Measurements from ENCODE around the gene ZFAND3. TPM values are rescaled to one million over a fixed set of nuclear protein-coding genes. Genes with fewer than 3 reads are reported as not detected.
A peak's percentile ranks its signal among the peaks of the same experiment; 100 is the strongest.

ZFAND3 gene
- total and polyA plus RNA-seq, 2 donors (not counting 1 experiment from before 2014, with no cell fraction given) = 21.5 to 40.8 TPM

- TF ChIP-seq EZH2 (IDR thresholded peaks at IDR 0.05; ENCODE audit: low read length, missing control alignments) (no peak), CTCF (conservative IDR thresholded peaks at IDR 0.05 in 1 of 2, IDR thresholded peaks at IDR 0.05 in 1 of 2; ENCODE audit: low read depth in 1 of 2, low read length in 2 of 2) (no peak)
- H3K9ac ChIP-seq (ENCODE audit: insufficient read depth, low read length) = no peak overlapping the region
- H3K4me2 ChIP-seq (ENCODE audit: extremely low read depth, insufficient read depth, low read length) = no peak overlapping the region
- no peak overlapping the region for H2AFZ ChIP-seq (ENCODE audit: low read length)
- peaks cover 7% of the 10 kb centered on the region for H3K4me1 ChIP-seq (ENCODE audit: control insufficient read depth, extremely low read depth, insufficient read depth, low read length)
- H3K36me3 ChIP-seq (ENCODE audit: control insufficient read depth, insufficient read depth, low read length) = peaks cover 2% of the 10 kb centered on the region
- no peak for DNase-seq (ENCODE audit: low read depth in 2 of 2)
- H3K9me3 ChIP-seq (ENCODE audit: control insufficient read depth, insufficient read depth, low read depth, low read length) = no peaks in the 10 kb centered on the region
- H3K4me3 ChIP-seq (replicated peaks in 1 of 4; ENCODE audit: control extremely low read depth in 1 of 4, insufficient read depth in 1 of 4, low read depth in 3 of 4, low read length in 4 of 4) = no peak overlapping the region
- no peak overlapping the region for H3K27ac ChIP-seq (ENCODE audit: insufficient read depth, low read length)
- H3K79me2 ChIP-seq (ENCODE audit: control insufficient read depth, insufficient read depth, low read length) = peaks cover 3% of the 10 kb centered on the region
- H3K27me3 ChIP-seq (ENCODE audit: control insufficient read depth, insufficient read depth, low read length) = no peaks in the 10 kb centered on the region
- H4K20me1 ChIP-seq (ENCODE audit: control insufficient read depth, extremely low read depth, insufficient read depth, low read length) = no peaks in the 10 kb centered on the region
Measured at GRCh38 chr6:38127284-38127683, 307.8 kb downstream of the ZFAND3 start.

- Histone ChIP-seq H3K36me3 (ENCODE audit: control insufficient read depth, insufficient read depth, low read length) (no peaks in the 10 kb centered on the region), H3K27ac (ENCODE audit: insufficient read depth, low read length) (peak overlapping the region; percentile 52), H3K4me3 (replicated peaks in 1 of 4; ENCODE audit: control extremely low read depth in 1 of 4, insufficient read depth in 1 of 4, low read depth in 3 of 4, low read length in 4 of 4) (no peak overlapping the region), H3K27me3 (ENCODE audit: control insufficient read depth, insufficient read depth, low read length) (no peaks in the 10 kb centered on the region), H3K4me1 (ENCODE audit: control insufficient read depth, extremely low read depth, insufficient read depth, low read length) (peaks cover 8% of the 10 kb centered on the region), H4K20me1 (ENCODE audit: control insufficient read depth, extremely low read depth, insufficient read depth, low read length) (no peaks in the 10 kb centered on the region), H3K9ac (ENCODE audit: insufficient read depth, low read length) (no peak overlapping the region), H3K79me2 (ENCODE audit: control insufficient read depth, insufficient read depth, low read length) (peaks cover 8% of the 10 kb centered on the region), H2AFZ (ENCODE audit: low read length) (no peak overlapping the region), H3K9me3 (ENCODE audit: control insufficient read depth, insufficient read depth, low read depth, low read length) (no peaks in the 10 kb centered on the region), H3K4me2 (ENCODE audit: extremely low read depth, insufficient read depth, low read length) (no peak overlapping the region)
- peak; percentile 97 to 99 for DNase-seq (ENCODE audit: low read depth in 2 of 2)
- TF ChIP-seq CTCF (conservative IDR thresholded peaks at IDR 0.05 in 1 of 2, IDR thresholded peaks at IDR 0.05 in 1 of 2; ENCODE audit: low read depth in 1 of 2, low read length in 2 of 2) = no peak
- TF ChIP-seq EZH2 (IDR thresholded peaks at IDR 0.05; ENCODE audit: low read length, missing control alignments) = no peak
Measured at GRCh38 chr6:38131527-38131965, 312.0 kb downstream of the ZFAND3 start.

GRCh38 chr6:38133932-38134703 is 314.6 kb downstream of the ZFAND3 start:
- peaks cover 8% of the 10 kb centered on the region for H3K79me2 ChIP-seq (ENCODE audit: control insufficient read depth, insufficient read depth, low read length)

More at GRCh38 chr6:38133932-38134703, 314.6 kb downstream of the ZFAND3 start:
- no peak overlapping the region for H3K4me3 ChIP-seq (replicated peaks in 1 of 4; ENCODE audit: control extremely low read depth in 1 of 4, insufficient read depth in 1 of 4, low read depth in 3 of 4, low read length in 4 of 4)
- TF ChIP-seq EZH2 (IDR thresholded peaks at IDR 0.05; ENCODE audit: low read length, missing control alignments) (no peak), CTCF (conservative IDR thresholded peaks at IDR 0.05 in 1 of 2, IDR thresholded peaks at IDR 0.05 in 1 of 2; ENCODE audit: low read depth in 1 of 2, low read length in 2 of 2) (no peak)
- H3K27me3 ChIP-seq (ENCODE audit: control insufficient read depth, insufficient read depth, low read length) = no peaks in the 10 kb centered on the region
- H3K9ac ChIP-seq (ENCODE audit: insufficient read depth, low read length) = no peak overlapping the region
- H2AFZ ChIP-seq (ENCODE audit: low read length) = no peak overlapping the region
- no peaks in the 10 kb centered on the region for H4K20me1 ChIP-seq (ENCODE audit: control insufficient read depth, extremely low read depth, insufficient read depth, low read length)
- H3K9me3 ChIP-seq (ENCODE audit: control insufficient read depth, insufficient read depth, low read depth, low read length) = no peaks in the 10 kb centered on the region
- DNase-seq (ENCODE audit: low read depth in 2 of 2) = peak in 1 of 2 donors; percentile 21
- H3K36me3 ChIP-seq (ENCODE audit: control insufficient read depth, insufficient read depth, low read length) = no peaks in the 10 kb centered on the region
- no peak overlapping the region for H3K27ac ChIP-seq (ENCODE audit: insufficient read depth, low read length)
- no peak overlapping the region for H3K4me2 ChIP-seq (ENCODE audit: extremely low read depth, insufficient read depth, low read length)
- peaks cover 8% of the 10 kb centered on the region for H3K4me1 ChIP-seq (ENCODE audit: control insufficient read depth, extremely low read depth, insufficient read depth, low read length)

All from fibroblast of lung (primary cell).